Parathyroid adenoma (tissue), 2 donors: ENCODE data around the gene ENTPD8.

Source experiments
- H2AFZ ChIP-seq: fragments of 300-600 bp; sonication (generic); one replicate; pipeline ENCODE4 v1.7.0; 2017; ENCODE audit warnings: antibody characterized with exemption, mild to moderate bottlenecking
- H3K27ac ChIP-seq: fragments of 300-600 bp; sonication (generic); one replicate; pipeline ENCODE4 v1.7.0; 2017
- H3K27me3 ChIP-seq: fragments of 300-600 bp; sonication (generic); one replicate; pipeline ENCODE4 v1.7.0; 2017; ENCODE audit warnings: low read length; ENCODE audit not compliant: control insufficient read depth, insufficient read depth
- H3K36me3 ChIP-seq: fragments of 300-600 bp; sonication (generic); one replicate; pipeline ENCODE4 v1.7.0; 2017; ENCODE audit warnings: low read length; ENCODE audit not compliant: control insufficient read depth, insufficient read depth
- H3K4me1 ChIP-seq: fragments of 300-600 bp; sonication (generic); one replicate; pipeline ENCODE4 v1.7.0; 2017; ENCODE audit warnings: control low read depth
- H3K4me2 ChIP-seq: fragments of 300-600 bp; sonication (generic); one replicate; pipeline ENCODE4 v1.7.0; 2017; ENCODE audit warnings: low read length
- H3K4me3 ChIP-seq: fragments of 300-600 bp; sonication (generic); one replicate; pipeline ENCODE4 v1.7.0; 2017; ENCODE audit warnings: low read depth, low read length
- H3K79me2 ChIP-seq: fragments of 300-600 bp; sonication (generic); one replicate; pipeline ENCODE4 v1.7.0; 2017; ENCODE audit warnings: control low read depth
- H3K9ac ChIP-seq: fragments of 300-600 bp; sonication (generic); one replicate; pipeline ENCODE4 v1.7.0; 2017; ENCODE audit warnings: mild to moderate bottlenecking
- H3K9me3 ChIP-seq: fragments of 300-600 bp; sonication (generic); one replicate; pipeline ENCODE4 v1.7.0; 2017; ENCODE audit warnings: low read length; ENCODE audit not compliant: control insufficient read depth
- TF ChIP-seq, protein P1 (sequence below): fragments of 300-600 bp; sonication (generic); IDR thresholded peaks from one replicate; pipeline ENCODE4 v1.7.0; 2017; ENCODE audit warnings: antibody characterized with exemption, mild to moderate bottlenecking
- donor health status: primary hyperparathyroidism.

The ENTPD8 gene

DNA sequence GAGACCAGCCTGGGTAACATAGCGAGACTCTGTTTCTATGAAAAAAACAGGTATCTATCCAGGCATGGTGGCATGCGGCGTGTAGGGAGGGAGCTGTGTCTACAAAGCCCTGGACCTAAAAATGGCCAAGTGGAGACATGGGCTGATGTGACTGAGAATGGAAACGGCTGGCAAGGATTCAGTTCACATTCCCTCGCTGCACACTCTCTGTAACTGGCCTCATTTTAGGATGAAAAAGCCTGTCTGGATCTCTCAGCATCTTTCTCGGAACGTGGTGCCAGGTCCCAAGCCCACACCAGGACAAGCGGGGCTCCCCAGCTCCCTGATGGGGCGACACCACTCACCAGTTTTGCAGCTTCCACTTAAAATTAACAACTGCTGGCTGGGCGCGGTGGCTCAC lies 31.6 kb downstream of the ENTPD8 start:
- Histone ChIP-seq H3K27ac (no peak overlapping the region), H3K4me2 (no peak overlapping the region), H3K27me3 (no peaks in the 10 kb centered on the region), H2AFZ (no peak overlapping the region), H3K4me1 (no peaks in the 10 kb centered on the region), H3K9ac (no peak overlapping the region), H3K4me3 (no peak overlapping the region), H3K36me3 (no peaks in the 10 kb centered on the region), H3K79me2 (peaks cover under 1% of the 10 kb centered on the region), H3K9me3 (no peaks in the 10 kb centered on the region)
- TF ChIP-seq, protein P1, sequence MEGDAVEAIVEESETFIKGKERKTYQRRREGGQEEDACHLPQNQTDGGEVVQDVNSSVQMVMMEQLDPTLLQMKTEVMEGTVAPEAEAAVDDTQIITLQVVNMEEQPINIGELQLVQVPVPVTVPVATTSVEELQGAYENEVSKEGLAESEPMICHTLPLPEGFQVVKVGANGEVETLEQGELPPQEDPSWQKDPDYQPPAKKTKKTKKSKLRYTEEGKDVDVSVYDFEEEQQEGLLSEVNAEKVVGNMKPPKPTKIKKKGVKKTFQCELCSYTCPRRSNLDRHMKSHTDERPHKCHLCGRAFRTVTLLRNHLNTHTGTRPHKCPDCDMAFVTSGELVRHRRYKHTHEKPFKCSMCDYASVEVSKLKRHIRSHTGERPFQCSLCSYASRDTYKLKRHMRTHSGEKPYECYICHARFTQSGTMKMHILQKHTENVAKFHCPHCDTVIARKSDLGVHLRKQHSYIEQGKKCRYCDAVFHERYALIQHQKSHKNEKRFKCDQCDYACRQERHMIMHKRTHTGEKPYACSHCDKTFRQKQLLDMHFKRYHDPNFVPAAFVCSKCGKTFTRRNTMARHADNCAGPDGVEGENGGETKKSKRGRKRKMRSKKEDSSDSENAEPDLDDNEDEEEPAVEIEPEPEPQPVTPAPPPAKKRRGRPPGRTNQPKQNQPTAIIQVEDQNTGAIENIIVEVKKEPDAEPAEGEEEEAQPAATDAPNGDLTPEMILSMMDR, result no peak

DNA sequence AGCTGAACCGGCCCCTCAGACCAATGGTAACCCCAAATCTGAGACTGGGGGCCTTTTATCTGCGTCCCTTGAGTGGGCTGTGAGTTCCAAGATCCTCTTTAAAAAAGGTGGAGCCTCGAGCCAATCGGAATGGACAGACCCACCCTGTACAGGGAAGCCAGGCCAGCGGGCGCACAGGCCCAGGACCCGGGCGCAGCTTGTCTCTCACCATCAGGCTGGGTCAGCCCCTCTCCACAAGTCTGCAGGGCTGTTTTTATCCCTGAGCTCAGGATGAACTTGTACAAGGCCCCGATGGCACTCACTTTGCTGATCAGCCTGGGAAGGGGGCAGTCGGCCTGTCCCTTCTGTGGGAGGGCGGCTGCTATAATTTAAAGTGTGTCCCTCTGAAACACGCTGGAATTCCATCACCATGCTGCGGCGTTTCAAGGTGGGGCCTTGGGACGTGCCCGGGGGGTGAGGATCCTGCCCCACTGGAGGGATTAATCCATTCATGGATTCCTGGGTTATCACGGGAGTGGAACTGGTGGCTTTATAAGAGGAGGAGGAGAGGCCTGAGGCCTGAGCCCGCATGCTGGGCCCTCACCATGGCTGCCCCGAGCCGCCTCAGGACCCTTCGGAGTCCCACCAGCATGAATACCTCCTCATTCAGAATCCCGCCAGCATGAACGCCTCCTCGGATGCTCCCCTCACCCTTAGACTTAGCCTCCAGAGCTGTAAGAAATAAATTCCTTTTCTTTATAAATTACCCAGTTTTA lies 32.3 kb downstream of the ENTPD8 start:
- no peak overlapping the region for H3K9ac ChIP-seq
- H3K27ac ChIP-seq, result no peak overlapping the region
- no peaks in the 10 kb centered on the region for H3K79me2 ChIP-seq
- H3K27me3 ChIP-seq, result no peaks in the 10 kb centered on the region
- H3K4me2 ChIP-seq, result no peak overlapping the region
- no peaks in the 10 kb centered on the region for H3K4me1 ChIP-seq
- no peak overlapping the region for H2AFZ ChIP-seq
- no peak overlapping the region for H3K4me3 ChIP-seq
- no peaks in the 10 kb centered on the region for H3K9me3 ChIP-seq
- TF ChIP-seq, protein P1, result no peak
- no peaks in the 10 kb centered on the region for H3K36me3 ChIP-seq

DNA sequence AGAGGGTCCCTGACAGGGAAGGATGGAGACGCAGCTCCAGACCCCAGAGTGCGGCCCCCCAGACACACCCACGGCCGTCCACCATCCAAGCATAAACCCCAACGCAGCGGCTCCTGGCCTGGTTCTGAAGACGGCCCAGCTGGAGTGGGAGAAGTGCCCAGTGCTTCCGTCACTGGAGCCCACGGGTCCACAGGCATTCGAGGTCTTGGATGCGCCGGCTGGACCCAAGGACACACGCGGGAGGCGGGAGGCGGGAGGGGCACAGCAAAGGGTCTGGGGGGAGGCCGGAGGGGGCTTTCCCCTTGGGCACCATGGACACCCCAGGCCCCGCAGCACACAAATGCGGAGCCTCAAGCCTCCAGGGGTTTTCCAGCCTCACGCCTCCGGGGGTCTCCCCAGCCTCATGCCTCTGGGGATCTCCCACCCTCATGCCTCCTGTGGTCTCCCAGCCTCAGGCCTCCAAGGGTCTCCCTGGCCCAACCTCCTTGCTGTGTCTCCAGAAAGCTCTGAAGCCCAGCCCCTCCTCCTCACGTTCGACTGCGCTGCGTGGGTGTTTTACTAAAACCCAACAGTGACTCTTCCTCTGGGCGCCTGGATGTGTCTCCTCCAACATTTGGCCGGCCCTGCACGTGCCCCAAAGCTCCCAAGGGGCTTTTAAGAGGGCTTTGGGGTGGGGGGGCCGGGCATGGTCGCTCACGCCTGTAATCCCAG lies 33.4 kb downstream of the ENTPD8 start:
- H3K79me2 ChIP-seq, result no peaks in the 10 kb centered on the region

DNA sequence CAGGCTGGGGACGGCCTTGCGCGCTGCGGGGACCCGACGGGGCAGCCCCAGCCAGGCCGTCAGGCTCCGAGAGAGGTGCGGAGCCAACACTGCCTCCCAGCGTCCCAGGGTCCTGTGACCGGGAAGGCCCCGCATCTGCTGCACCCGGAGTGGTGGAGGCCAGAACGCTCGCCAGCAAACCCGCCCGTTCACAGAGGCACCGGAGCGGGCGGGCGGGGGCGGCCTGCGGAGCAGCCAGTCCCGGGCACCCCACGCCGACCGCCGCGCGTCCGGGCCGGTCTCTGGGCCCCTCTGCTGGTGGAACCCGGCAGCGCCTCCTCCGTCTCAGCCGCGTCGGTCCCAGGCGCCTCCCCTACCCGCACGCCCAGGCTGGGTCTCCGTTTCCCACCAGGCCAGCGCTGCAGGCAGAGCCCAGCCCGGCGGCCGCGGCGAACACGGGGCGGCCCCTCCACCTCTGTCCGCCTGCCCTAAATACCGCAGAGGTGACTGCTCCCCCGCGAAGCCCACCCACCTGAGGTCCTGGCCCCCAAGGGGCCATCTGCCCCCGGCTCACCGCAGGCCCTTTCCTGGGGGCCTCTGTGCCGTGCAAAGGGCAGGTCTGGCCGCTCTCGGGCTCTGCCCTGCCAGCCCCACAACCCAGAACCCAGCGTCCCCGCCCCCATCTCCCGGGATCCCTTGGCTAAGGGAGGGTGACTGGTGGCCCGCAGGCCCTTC lies 34.1 kb downstream of the ENTPD8 start:
- no peak overlapping the region for H3K27ac ChIP-seq
- no peaks in the 10 kb centered on the region for H3K27me3 ChIP-seq
- TF ChIP-seq, protein P1, result peak; percentile 52
- H3K9ac ChIP-seq, result no peak overlapping the region
- peak overlapping the region; percentile 57 for H3K4me2 ChIP-seq
- H2AFZ ChIP-seq, result peak overlapping the region; percentile 64
- no peaks in the 10 kb centered on the region for H3K9me3 ChIP-seq
- no peaks in the 10 kb centered on the region for H3K36me3 ChIP-seq
- H3K4me1 ChIP-seq, result no peaks in the 10 kb centered on the region
- H3K4me3 ChIP-seq, result peak overlapping the region; percentile 34
- H3K79me2 ChIP-seq, result no peaks in the 10 kb centered on the region

More for the DNA sequence above, 33.4 kb downstream of the ENTPD8 start:
- H2AFZ ChIP-seq, result peak overlapping the region; percentile 64
- no peaks in the 10 kb centered on the region for H3K9me3 ChIP-seq
- H3K4me1 ChIP-seq, result no peaks in the 10 kb centered on the region
- H3K36me3 ChIP-seq, result no peaks in the 10 kb centered on the region
- TF ChIP-seq, protein P1, result no peak
- H3K4me3 ChIP-seq, result no peak overlapping the region
- H3K9ac ChIP-seq, result no peak overlapping the region
- peak overlapping the region; percentile 57 for H3K4me2 ChIP-seq
- no peaks in the 10 kb centered on the region for H3K27me3 ChIP-seq
- no peak overlapping the region for H3K27ac ChIP-seq
